Right lobe of liver (tissue), 6 donors: Measurements from ENCODE around the gene ASAP3. TPM values are rescaled to one million over a fixed set of nuclear protein-coding genes. Genes with fewer than 3 reads are reported as not detected.

Experiments used
- ATAC-seq, 4 donors: fragments of 200-7000 bp; cut with Tn5 transposase; one replicate each; pipeline ENCODE4 v1.9.1; 2020; ENCODE audit warnings: mild to moderate bottlenecking in 4 of 4, moderate library complexity in 4 of 4
- DNase-seq, 3 donors: peaks; one replicate each; pipeline ENCODE4 v3.0.0-alpha.2; 2020
- H3K27ac ChIP-seq, 3 donors: fragments of 200-600 bp; one replicate each; pipeline ENCODE4 v1.8.0; 2022
- H3K27me3 ChIP-seq, 2 donors: fragments of 200-600 bp; one replicate each; pipeline ENCODE4 v1.8.0; 2022
- H3K36me3 ChIP-seq, 4 donors: fragments of 200-600 bp; sonication (generic) in 1 of 4; one replicate each; pipeline versions ENCODE4 v1.5.1 to v1.8.0; 2017 to 2022; ENCODE audit warnings: control low read depth in 1 of 4
- H3K4me1 ChIP-seq, 4 donors: fragments of 200-600 bp; sonication (generic) in 1 of 4; one replicate each; pipeline versions ENCODE4 v1.5.1 to v1.8.0; 2017 to 2022; ENCODE audit warnings: control low read depth in 1 of 4
- H3K4me3 ChIP-seq, 3 donors: fragments of 200-600 bp; one replicate each; pipeline ENCODE4 v1.8.0; 2022
- H3K9me3 ChIP-seq, 4 donors: fragments of 200-600 bp; sonication (generic) in 1 of 4; one replicate each; pipeline versions ENCODE4 v1.5.1 to v1.8.0; 2017 to 2022; ENCODE audit warnings: control low read depth in 1 of 4
- CTCF ChIP-seq, 4 donors: fragments of 200-600 bp in 3 of 4; fragments of 450-650 bp in 1 of 4; IDR thresholded peaks; one replicate each; pipeline versions ENCODE4 v1.5.1 to v1.8.0; 2016 to 2022; ENCODE audit warnings: antibody characterized with exemption in 4 of 4, mild to moderate bottlenecking in 2 of 4
- POLR2A ChIP-seq: fragments of 450-650 bp; IDR thresholded peaks from one replicate; pipeline ENCODE4 v1.6.1; 2017; ENCODE audit warnings: antibody characterized with exemption, mild to moderate bottlenecking
- WGBS: methylation state at CpG from one replicate; pipeline ENCODE4 v1.1.6; 2018; ENCODE audit warnings: low coverage, low lambda C conversion rate; ENCODE audit not compliant: insufficient coverage; ENCODE audit errors: missing lambda C conversion rate; 5-methylcytosine and 5-hydroxymethylcytosine counted together
- intact Hi-C, 2 donors: fragments of 100-400 bp; cut with DNase I; formaldehyde crosslinking; loops; one replicate each; pipeline versions ENCODE4 v1.11.2 to v1.14.1; 2022
- total RNA-seq, 6 experiments: library from RNA; depleted of rRNA in 2 of 6; stranded (reverse); fragments of >200 nt in 2 of 6; fragmentation: NEBNext Ultra II Directional in 3 of 6; extraction: Animal tissue kit (Norgen Biotek cat#: 25700) in 3 of 6; gene quantifications; one replicate each; pipeline versions ENCODE4 v1.1.0 to v1.2.4, GENCODE V29; 2016 to 2023
- donor health status: DM: no; HTN: yes; CAD: no.
- donor health status: DM: no; HTN: no; CAD: no.
- donor health status: DM: no; HTN: no; CAD: no.
- donor health status: DM: no; HTN: yes; CAD: no.
- donor health status: DM: no; HTN: yes; CAD: no.

The ASAP3 gene
- total RNA-seq, 6 experiments from 2014 or later: 12.3 to 22.1 (median 16.6) TPM

DNA sequence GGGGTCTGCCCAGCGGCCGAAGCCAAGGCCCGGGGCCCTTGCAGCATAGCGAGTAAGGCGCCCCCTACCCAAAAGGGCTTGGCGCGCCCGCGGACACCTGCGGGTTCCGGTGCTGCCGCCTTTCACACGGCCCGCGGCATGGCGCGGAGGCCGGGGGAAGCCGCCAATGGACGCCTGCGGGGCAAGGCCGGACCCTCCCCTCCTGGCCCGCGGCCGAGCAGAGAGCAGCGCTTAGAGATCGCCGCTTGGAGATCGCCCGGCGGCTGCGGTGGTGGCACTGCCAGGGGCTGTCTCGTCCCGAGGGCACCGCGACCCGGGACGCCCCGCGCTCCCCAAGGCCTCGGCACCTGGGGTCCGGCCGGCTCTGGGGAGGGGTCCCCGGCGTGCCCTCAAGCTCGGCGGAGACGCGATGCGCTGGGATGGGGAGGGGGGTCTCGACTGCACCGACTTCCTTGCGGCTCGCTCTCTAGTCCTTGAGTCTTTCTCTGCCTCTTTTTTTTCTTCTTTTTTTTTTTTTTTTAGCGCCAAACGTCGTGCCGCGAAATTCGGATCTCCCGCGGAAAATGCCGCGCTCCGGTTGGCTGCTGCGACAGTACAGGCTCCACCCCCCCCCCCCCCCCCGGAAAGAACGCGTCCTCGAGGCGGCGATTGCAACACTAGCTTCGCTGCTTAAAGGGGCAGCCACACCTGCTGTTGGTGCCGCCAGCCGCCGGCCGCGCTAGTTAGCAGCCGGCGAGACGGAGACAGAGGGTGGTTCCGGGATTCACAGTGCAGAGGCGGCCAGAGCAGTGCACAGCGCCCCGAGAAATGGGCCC is 47.0 kb upstream of the ASAP3 start, which contains the start of gene E2F2:
Gene E2F2 (minus strand): TSS at position 487 of the 815 bp plus-strand sequence. CDS start 440 bp downstream, at position 47.
- no peaks in the 10 kb centered on the region for H3K9me3 ChIP-seq
- WGBS: 0% methylated on average over 30 of the region's 85 CpGs
- TF ChIP-seq POLR2A (no peak), CTCF (IDR thresholded peaks at IDR 0.05) (no peak)
- H3K27ac ChIP-seq: no peak within 1 kb of the TSS
- peak within 1 kb of the TSS; percentile 22 to 49 (median 46) for H3K4me3 ChIP-seq
- no peaks in the 10 kb centered on the region for H3K27me3 ChIP-seq
- DNase-seq (peak; percentile 85 to 90 (median 88)), ATAC-seq (peak; percentile 76 to 86 (median 82))
- peaks cover 0 to 18% (median 6%) of the 10 kb centered on the region in 4 donors for H3K4me1 ChIP-seq
- intact Hi-C loops: no loop called here
- H3K36me3 ChIP-seq: no peaks in the 10 kb centered on the region

GRCh38 chr1:23530087-23530746 is 46.2 kb upstream of the ASAP3 start:
- no peak for ATAC-seq
- intact Hi-C loops: no loop called here
- 13% methylated on average over 7 of the region's 22 CpGs for WGBS
- H3K27me3 ChIP-seq: no peaks in the 10 kb centered on the region
- no peak overlapping the region for H3K27ac ChIP-seq
- peaks cover 0 to 18% (median 6%) of the 10 kb centered on the region in 4 donors for H3K4me1 ChIP-seq
- peak overlapping the region; percentile 22 to 49 (median 46) for H3K4me3 ChIP-seq
- TF ChIP-seq CTCF (IDR thresholded peaks at IDR 0.05): no peak
- no peak for TF ChIP-seq POLR2A
- H3K36me3 ChIP-seq: no peaks in the 10 kb centered on the region
- no peaks in the 10 kb centered on the region for H3K9me3 ChIP-seq
- no peak for DNase-seq

DNA sequence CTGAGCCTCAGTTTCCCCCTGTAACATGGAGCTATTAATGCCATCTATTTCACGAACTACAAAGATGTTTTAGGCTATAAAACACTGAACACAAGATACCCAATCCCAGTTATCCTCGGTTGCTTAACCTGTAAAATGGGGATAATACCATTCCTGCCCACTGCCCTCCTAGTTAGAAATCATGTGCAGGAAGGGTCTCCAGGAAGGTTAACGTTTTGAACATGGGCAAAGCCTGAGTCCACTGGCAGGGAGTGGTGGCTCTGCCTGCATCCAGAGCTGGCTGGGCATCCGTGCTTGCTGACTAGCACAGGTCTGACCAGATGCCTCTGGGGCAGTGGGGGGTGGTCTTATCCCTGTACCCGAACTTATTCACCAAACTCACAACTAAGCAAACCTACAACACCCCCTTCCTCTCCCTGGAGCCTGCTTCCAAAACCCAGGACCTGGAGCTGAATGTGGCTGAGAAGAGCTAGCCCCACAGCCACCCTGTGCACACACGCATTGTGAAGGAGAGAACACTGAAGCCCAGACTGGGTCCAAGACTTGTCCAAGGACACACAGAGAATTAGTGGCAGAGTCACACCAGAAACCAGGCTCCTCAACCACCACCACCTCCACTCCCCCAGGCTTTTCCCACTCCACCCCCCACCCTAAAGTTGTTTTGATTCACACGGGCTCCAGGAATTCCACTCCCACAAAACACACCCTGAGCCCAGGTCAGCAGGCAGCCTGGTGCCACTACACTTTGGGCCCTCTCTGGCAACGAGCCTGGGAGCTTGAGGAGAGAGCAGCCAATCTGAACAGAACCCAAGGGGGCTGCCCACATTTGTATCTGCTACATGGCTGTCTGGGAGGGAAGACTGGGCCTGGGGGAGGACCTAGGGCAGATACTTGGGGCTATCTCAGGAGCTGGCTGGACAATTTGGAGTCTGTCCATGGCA is 45.4 kb upstream of the ASAP3 start:
- Histone ChIP-seq H3K9me3 (no peaks in the 10 kb centered on the region), H3K4me3 (no peak overlapping the region), H3K36me3 (no peaks in the 10 kb centered on the region), H3K4me1 (peaks cover 0 to 18% (median 6%) of the 10 kb centered on the region in 4 donors), H3K27me3 (no peaks in the 10 kb centered on the region), H3K27ac (no peak overlapping the region)
- no peak for DNase-seq
- 44% methylated on average over 5 of the region's 8 CpGs for WGBS
- TF ChIP-seq POLR2A (no peak), CTCF (IDR thresholded peaks at IDR 0.05) (no peak)
- no peak for ATAC-seq
- intact Hi-C loops: no loop called here

DNA sequence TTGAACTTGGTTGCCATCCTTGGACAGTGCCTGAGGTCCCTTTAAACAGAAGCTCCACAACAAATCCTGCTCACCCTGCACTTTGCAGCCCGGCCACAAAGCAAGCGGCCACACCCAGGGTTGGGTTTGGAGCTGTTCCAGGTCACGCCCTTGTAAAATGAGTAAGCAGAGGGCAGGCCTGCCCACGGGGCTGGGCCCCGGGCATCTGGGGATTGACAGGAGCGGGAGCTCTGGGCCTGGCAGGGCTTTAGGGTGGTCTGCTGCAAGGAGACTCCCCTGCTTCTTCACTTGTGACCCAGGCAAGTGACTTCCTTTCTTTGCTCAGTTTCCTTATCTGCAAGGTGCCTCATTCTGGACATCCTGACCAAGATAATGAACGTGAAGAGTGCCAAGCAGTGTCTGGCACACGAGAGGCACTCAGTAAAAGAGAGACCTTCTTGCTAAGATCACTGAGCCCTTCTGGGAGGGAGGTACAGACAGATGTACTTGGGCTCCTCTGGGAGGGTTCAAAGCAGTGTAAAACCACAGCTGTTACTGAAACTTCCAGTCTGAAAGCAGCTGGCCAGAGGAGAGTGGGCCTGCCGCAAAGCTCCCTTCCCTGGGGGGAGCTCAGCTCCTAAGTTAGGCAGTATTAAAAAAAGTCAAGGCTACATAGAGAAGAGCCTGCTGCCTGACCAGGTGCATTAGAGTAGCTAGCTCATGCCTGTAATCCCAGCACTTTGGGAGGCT is 44.4 kb upstream of the ASAP3 start:
- Histone ChIP-seq H3K4me3 (no peak overlapping the region), H3K4me1 (peaks cover 0 to 18% (median 6%) of the 10 kb centered on the region in 4 donors), H3K9me3 (no peaks in the 10 kb centered on the region), H3K27me3 (no peaks in the 10 kb centered on the region), H3K27ac (peak overlapping the region in 1 of 3 donors; percentile 21), H3K36me3 (no peaks in the 10 kb centered on the region)
- 7% methylated on average over 5 of the region's 9 CpGs for WGBS
- DNase-seq (peak; percentile 85 to 90 (median 88)), ATAC-seq (peak; percentile 74 to 84 (median 76))
- TF ChIP-seq POLR2A (no peak), CTCF (IDR thresholded peaks at IDR 0.05) (peak in 1 of 4 donors; percentile 10)
- intact Hi-C loops: no loop called here
